Stimulated activated CD4-positive, alpha-beta T cell treated with anti-CD3 and anti-CD28 coated beads, Interleukin-15, amount 100 ng/mL, for 1 hour (primary cell): ENCODE results near the gene DXO.
"Not testable (repeated sequence)": the region's sequence is repeated elsewhere in the genome, so short reads cannot be mapped to it uniquely, and the experiment has no call there.

Experiments used
- DNase-seq, 2 donors: peaks; one replicate each; pipeline ENCODE4 v3.0.0-alpha.2; 2020; ENCODE audit warnings: low read depth in 1 of 2, low spot score in 1 of 2

The DXO gene

DNA sequence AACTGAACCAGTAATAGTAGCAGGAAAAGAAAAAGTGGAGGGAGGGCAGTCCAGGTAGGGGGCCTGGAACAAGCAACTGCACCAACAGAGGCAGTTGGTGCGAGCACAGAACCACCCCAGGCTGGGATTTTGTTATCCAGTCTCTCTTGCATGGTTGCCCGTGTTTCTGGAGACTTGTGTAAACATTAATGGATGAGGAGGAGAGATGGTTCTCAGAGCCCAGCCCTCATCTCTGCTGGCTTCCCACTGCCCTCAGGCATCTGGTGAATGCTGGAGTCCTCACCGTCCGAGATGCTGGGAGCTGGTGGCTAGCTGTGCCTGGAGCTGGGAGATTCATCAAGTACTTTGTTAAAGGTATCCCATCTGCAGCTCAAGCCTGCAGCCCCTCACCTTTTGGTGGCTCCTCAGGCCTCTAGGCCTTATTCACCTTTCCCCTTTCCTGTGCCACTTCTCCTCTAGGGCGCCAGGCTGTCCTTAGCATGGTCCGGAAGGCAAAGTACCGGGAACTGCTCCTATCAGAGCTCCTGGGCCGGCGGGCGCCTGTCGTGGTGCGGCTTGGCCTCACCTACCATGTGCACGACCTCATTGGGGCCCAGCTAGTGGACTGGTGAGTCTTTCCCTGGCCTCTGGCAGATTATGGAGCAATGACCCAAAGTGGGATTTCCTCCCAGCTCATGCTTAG is 8.4 kb upstream of the DXO start:
- DNase-seq = not testable (repeated sequence)

DNA sequence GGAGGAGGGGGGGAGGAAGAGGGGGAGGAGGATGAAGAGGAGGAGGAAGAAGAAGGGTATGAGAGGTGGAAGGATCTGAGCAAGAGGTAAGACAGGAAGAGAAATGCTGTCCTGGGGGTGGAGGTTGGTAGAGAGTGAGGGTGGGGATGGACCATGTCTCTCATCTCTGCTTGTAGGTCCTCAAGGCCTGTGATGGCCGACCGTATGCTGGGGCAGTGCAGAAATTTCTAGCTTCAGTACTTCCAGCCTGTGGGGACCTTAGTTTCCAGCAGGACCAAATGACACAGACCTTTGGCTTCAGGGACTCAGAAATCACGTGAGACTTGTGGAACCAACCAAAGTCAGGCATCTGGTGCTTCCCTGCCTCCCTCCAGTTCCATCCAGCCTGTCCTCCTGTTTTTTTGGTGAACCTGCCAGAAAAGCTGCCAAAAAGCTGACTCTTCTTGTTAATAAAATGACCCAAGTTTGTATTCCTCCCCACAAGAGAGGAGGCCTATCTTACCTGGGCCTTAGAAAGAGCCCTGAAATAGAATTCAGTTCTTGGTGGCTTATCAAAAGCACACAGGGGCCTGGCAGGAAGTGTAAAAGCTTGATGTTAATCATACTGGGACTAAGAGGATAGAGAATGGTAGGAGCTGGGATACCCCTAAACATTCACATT is 7.4 kb upstream of the DXO start:
- DNase-seq = no peak

DNA sequence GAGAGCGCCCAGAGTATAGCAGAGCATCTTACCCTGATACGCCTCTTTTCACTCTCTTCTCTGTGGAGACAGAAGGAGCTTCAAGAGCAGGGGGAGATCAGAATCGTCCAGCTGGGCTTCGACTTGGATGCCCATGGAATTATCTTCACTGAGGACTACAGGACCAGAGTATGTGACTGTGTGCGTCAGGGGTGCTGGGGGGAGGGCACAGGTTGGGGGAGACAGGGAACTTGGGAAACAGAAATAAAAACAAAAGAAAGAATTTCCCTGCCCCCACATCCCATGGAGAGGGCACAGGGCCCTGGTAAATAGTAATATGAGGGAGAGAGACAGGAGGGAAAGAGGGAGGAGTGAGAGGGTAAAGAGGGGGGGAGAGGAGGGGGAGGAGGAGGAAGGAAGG is 6.9 kb upstream of the DXO start:
- DNase-seq = no peak

DNA sequence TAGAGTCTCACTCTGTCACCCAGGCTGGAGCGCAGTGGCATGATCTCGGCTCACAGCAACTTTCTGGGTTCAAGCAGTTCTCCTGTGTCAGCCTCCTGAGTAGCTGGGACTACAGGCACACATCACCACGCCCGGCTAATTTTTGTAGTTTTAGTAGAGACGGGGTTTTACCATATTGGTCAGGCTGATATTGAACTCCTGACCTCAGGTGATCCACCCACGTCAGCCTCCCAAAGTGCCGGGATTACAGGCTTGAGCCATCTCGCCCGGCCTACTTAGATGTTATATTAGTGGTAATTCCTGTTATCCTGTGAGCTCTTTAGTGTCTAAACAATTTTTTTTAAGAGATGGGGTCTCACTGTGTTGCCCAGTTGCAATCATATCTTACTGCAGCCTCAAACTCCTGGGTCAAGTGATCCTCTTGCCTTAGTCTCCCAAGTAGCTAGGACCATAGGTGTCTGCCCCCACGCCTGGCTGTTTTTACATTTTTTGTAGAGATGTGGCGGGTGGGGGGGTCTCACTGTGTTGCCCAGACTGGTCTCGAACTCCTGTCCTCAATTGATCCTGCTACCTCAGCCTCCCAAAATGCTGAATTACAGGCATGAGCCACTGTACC is 6.0 kb upstream of the DXO start:
- DNase-seq = no peak

GRCh38 chr6:31976065-31976464 is 4.1 kb upstream of the DXO start:
- not testable (repeated sequence) for DNase-seq

GRCh38 chr6:31972709-31973350 is 892 bp upstream of the DXO start:
- DNase-seq = no peak

DNA sequence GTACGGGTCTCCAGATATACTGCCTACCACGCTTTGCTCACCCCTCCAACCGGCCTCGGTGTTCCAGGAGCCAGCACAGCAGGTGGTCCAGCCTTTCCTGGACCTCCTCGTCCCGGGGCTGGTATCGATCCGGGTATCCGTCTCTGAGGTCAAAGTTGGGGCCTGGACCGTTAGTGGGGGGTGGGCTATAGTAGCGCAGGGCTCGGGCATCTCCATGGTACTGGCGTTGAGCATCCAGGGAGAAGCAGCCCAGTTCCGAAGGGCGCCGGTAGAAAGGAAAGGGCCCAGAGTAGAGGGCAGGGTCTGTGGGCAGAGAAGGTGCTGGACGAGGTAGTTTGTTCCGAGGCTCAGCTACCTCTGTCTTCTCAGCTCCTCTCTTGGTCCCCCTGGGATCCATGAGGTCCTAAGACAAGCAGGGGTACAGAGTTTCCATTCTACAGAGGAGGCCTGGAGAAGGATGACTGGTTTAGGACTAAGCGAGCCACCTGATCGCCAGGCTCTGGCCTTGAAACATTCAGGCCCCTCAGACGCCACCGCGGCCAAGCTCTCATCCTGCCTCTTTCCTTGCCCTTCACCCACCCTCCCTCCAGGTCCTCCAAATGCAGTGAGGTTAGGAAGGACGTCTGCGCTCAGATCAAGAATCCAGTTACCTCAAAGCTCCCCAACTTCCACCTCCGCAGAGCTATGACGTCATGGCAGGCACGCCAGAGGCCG is 502 bp downstream of the DXO start:
- no peak for DNase-seq

- no peak for DNase-seq
Observed at GRCh38 chr6:31970604-31971271, 1.2 kb downstream of the DXO start.

DNA sequence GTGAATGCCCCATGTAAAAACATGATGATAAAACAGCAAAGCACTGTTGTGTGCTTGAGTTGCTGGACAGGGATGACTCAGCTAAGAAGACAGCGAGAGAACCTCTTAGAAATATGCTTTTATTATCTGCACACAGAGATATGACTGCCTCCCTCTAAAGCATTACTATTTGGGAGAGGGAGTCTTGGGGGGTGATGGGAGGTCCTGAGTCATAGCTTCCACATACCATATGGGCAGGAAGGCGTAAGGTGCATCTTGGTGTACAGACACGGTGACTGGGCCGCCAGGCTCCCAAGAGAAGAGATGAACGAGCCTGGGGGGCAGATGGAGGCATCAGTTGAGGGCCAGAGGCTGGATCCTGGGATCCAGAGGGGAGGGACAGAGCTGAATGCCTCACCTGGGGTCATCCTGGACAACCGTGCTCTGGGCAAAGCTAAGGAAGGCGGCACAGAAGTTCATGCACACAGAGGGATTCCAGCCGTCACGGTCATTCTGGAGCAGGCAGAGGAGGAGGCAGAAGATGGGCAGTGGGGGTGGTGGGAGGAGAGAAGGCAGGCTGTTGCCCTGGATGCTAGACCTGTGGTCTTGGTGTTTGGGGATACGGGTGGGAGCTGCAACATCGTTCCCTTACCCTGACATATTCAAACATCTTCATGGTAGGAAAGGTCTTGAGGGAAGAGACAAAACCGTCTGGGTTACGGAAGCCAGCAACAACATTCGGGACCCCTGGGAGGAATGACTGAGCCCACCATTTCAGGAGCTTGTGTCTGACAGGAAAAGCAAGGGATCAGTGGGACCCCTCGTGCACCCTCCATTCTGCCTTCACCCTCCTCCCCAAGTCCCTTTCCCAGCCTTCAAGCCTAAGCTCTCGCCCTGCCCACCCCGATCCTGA is 2.0 kb downstream of the DXO start:
- no peak for DNase-seq

GRCh38 chr6:31968791-31969711 is 2.9 kb downstream of the DXO start:
- no peak for DNase-seq

DNA sequence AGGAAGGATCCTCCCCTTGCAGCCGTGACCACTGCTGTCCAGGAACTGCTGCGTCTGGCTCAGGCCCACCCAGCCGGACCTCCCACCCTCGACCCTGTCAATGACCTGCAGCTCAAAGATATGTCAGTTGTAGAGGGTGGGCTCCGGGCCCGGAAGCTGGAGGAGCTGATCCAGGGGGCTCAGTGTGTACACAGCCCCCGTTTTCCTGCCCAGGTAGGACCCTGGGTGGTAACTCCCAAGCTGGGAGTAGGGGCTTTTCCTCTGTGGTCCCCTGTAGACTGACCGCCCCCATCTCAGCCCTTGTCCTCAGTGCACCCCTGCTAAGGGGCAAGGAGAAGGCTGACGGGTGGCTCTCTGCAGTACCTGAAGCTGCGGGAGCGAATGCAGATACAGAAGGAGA is 3.6 kb downstream of the DXO start:
- DNase-seq = no peak

GRCh38 chr6:31967926-31968320 is 4.0 kb downstream of the DXO start:
- no peak for DNase-seq

GRCh38 chr6:31966997-31967925 is 4.7 kb downstream of the DXO start:
- no peak for DNase-seq

DNA sequence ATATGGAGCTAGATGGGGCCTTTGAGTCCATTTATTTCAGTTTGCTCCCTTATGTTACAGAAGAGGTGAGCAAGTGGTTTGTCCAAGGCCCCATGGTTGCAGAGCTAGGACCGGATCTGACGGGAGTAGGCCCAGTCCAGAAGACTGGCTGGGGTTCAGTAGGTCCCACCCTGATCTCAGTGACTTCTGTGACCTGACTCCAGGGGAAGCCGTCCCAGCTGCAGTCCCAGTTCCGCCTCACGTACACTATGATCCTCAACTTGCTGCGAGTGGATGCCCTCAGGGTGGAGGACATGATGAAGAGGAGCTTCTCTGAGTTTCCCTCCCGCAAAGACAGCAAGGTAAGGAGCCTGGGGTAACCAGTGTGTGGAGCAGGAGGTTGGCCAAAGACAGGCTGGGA is 5.4 kb downstream of the DXO start:
- DNase-seq = no peak

- DNase-seq = no peak
Observed at GRCh38 chr6:31965700-31966099, 6.2 kb downstream of the DXO start.

DNA sequence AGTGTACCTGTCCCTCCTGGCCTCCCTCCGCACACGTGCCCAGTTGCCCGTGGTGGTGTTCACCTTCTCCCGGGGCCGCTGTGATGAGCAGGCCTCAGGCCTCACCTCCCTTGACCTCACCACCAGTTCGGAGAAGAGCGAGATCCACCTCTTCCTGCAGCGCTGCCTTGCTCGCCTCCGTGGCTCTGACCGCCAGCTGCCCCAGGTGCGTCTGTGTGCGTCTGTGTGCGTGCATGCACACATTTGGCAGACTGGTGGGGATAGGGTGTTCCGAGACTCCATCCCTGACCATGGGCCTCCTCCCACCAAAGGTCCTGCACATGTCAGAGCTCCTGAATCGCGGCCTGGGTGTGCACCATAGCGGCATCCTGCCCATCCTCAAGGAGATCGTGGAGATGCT is 8.0 kb downstream of the DXO start:
- DNase-seq = no peak

- DNase-seq = no peak
Observed at GRCh38 chr6:31961616-31962015, 10.3 kb downstream of the DXO start.
